ENCODE measurements around the gene SCN3A. TPM values are rescaled to one million over a fixed set of nuclear protein-coding genes. Genes with fewer than 3 reads are reported as not detected.

SCN3A gene
- total RNA-seq, 1 experiment from 2014 or later: 1.5 TPM

- DNase-seq (ENCODE audit: low read depth): no peak
Observed at GRCh38 chr2:165192729-165193128, 11.1 kb downstream of the SCN3A start.

DNA sequence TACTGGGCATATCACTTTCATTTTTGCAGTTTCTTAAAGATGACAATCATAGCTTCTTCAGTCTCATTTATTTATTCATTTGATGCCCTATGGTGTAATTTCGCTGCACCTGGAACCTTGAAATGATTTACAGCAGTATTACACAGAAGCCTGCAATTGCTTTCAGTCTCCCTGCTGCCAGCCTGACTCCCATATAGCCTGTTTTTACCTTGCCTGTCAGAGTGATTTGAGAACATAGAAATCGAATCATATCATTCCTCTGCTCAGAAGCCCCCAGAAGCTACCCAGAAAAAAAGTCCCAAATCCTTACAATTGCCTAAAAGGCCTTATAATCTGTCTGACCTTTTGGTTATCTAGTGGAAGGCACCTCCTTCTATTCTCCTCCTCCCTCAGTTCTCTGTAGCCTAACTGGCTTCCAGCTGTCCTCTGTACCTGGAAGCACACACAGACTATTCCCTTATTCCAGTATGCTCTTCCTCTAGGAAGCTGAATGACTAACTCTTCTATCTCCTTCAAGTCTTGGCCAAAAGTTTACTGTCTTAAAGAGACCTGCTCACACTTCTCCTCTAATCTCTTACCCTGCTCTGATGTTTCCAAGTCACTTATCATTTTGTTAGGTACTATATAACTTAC, 12.6 kb downstream of the SCN3A start:
- peak; percentile 2 for DNase-seq (ENCODE audit: low read depth)

- no peak for DNase-seq (ENCODE audit: low read depth)
Observed at GRCh38 chr2:165185633-165186032, 18.2 kb downstream of the SCN3A start.

DNA sequence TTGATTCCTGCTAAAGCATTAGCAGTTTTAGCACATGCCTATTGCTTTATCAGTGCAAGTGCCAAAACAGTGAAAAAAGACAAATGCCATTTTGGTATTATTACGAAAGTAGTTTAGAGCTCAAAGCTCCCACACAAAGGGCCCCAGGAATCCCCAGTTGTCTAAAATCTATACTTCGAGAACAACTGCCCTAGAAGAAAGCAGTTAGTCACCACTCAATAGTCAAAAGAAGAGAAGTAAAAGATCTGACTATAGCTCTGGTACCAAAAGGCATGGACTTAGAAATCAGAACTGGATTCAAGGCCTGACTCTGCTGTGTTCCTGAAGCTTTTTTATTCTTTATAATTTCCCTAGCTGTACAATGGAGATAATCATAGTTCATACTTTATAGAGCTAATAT, 21.8 kb downstream of the SCN3A start:
- no peak for DNase-seq (ENCODE audit: low read depth)

- peak; percentile 5 for DNase-seq (ENCODE audit: low read depth)
Observed at GRCh38 chr2:165176780-165177179, 27.1 kb downstream of the SCN3A start.

DNA sequence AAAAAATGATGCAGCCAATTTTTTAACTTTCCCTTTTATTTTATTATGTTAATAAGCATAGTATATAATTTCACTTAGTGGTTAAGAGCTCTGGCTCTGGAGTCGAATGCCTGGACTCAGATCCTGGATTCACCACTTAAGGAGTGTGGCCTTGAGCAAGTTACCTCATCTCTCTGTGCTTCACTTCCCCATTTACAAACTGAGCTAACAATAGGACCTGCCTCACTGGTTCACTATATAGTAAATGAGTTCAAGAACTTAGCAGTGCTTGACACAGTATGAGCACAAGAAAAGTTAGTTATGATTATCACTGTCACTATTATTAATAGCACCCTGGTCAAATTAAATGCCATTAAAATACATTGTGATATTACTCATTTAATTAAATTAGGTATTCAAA, 30.6 kb downstream of the SCN3A start:
- DNase-seq (ENCODE audit: low read depth): no peak

- no peak for DNase-seq (ENCODE audit: low read depth)
Observed at GRCh38 chr2:165164201-165164600, 39.6 kb downstream of the SCN3A start.

DNA sequence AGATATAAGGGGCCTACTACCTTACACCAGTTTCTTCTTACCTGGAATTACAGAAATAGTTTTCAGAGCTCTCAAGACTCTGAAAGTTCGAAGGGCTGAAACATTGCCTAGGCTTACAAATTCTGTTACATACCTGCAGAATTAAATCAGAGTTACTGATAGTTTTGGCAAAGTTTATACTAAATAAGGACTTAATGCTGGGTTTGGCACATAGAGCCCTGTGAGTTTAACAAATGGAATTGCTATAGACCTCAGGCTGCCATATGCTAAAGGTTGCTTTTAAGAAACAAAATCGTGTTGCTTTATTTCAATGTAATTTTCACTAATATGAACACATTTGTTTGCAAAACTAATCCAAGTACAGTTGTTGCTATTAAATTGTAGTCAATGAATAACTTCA, 40.1 kb downstream of the SCN3A start:
- DNase-seq (ENCODE audit: low read depth): no peak

- DNase-seq (ENCODE audit: low read depth): no peak
Observed at GRCh38 chr2:165162466-165162865, 41.4 kb downstream of the SCN3A start.

- DNase-seq (ENCODE audit: low read depth): peak; percentile 9
Observed at GRCh38 chr2:165161510-165161909, 42.3 kb downstream of the SCN3A start.

DNA sequence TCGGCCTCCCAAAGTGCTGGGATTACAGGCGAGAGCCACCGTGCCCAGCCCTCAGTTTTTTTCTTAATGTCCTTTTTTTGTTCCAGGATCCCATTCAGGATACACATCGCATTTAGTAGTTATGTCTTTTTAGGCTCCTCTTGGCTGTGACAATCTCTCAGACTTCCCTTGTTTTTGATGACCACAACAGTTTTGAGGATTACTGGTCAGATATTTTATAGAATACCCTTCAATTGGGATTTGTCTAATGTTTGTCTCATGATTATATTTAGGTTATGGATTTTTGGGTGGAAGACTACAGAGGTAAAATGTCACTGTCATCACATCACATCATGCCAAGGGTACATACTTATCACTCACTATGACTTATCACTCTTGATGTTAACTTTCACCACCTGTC, 46.7 kb downstream of the SCN3A start:
- DNase-seq (ENCODE audit: low read depth): no peak

GRCh38 chr2:165155152-165155551, 48.7 kb downstream of the SCN3A start:
- DNase-seq (ENCODE audit: low read depth): no peak

DNA sequence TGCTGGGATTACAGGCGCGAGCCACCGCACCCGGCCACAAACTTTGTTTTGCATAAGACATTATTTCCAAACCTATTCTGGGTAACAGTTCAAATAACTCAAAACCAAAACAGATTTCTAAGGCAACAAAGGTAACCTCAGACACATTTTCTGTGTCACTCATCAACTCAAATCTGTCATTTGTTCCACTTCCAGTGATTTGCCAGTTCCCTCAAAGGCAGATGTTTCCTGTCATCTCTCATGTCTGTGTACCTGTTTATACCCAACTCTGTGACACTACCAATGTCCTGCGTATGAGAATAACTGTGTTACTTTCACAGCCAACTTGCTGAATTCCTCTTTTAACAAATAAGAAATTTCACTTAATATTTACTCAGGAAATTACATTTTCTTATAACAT, 54.4 kb downstream of the SCN3A start:
- no peak for DNase-seq (ENCODE audit: low read depth)

DNA sequence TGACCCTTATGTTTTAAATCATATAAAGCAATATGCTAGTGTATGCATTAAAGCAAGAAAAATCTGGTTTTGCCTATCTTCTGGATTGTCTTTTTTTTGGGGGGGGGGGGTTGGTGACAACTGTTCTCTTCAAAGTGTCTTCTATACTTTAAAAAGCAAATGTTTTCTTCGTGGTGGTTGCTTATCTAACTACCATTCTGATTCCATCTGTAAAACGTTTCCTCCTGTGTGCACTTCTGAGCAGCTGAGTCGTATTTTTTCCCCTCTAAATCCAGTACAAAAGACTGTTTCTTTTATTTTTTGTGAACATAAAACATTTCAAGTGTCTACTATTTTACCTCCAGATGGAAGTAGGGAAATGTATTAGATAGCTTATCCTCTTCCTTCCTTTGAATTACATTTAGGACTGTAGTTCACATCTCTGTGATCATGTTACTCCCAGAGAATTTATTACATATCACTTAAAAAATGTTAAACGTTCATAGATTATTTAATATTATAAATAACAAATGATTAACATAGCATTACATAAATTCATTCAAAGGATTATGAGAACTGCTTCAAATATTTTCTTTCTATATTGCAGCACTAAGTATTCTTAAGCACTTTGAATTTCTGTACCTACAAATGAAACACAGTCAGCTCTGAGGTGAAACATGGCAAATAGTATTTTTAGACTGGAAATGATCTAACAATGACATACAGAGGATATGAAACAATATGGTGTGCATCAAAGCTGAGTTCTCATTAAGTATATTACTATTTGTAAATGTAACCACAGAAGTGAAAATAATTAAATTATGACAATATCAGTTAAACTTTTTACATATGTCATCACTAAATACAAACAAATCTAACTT, 56.4 kb downstream of the SCN3A start:
- DNase-seq (ENCODE audit: low read depth): no peak

DNA sequence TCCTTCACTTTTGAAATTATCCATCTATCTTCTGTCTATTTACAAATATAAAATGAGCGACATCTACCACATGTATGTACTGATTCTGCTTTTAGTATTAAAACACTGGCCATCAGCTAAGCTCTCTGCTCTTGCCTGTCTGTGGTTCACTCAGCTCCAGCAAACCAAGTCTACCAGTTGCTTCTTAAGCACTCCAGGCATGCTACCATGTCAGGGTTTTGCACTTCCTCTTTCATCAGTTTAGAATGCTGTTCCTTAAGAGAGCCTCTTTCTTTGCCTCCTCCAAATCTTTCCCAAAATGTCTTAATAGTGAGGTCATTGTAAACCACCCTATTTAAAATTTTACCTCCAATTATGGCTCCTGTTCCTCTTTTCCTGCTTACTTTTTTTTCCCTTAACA, 59.5 kb downstream of the SCN3A start:
- DNase-seq (ENCODE audit: low read depth): no peak

DNA sequence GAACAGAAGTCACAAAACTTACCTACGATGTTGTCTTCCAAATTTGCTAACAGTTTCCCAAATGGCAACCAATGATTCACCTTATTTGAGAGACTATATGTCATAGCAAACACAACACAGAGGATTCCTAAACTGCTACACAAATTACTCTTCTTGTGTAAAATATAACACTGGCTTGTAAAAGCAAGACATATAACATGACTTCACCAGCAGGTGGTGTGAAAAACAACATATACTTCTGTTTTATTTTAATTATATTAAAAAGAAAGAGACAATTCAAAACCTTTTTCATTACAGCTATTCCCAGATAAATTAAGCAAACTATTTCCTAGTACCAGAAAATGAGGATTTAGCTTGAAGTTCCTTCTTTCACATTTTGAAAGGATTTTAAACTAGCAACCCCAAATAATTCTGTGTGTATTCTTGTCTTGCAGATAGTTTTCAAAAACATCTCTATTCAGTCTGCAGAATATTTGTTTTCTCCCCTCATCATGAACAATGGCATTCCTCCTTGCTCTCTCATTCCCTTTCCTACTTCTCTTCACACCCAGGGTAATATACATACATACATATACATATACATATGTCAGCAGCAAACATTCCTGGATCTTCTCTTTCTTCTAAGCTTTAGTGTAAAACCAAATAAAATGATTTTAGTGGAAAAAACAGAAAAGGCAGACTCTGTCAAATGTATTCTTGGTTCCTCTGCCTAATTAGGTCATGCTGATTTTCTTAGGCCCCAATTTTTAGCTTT, 62.1 kb downstream of the SCN3A start:
- DNase-seq (ENCODE audit: low read depth): no peak

DNA sequence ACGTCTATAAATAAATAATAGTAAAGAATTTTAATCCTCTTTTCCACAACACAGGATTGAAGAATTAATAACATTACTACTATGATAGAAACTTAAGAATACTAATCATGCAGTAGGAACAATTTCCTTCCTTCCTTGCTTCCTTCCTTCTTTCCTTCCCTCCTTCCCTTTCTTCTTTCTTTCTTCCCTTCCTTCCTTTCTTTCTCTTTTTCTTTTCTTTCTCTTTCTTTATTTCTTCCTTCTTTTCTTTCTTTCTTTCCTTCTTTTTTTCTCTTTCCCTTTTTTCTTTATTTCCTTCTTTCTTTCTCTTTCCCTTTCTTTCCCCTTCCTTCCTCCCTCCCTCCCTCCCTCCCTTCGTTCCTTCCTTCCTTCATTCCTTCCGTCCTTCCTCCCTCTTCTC, 77.6 kb downstream of the SCN3A start:
- no peak for DNase-seq (ENCODE audit: low read depth)

DNA sequence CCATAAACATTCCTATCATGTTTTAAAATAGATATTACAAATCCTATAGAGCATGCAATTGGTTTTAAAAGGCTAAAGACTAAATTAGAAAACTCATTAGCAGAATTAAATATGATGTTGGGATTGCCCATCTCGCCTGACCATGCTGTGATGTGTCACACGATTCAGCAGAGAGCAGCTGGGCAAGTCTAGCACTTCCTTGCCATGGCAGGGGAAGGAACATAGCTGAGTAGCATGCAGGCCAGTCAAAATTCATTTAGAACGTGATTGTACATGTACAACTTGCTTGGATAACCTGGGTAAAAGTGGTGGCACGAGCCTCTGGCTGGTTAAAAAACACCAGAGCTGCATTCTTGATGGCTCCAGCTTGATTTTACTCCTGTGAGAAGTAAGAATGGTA, 81.3 kb downstream of the SCN3A start:
- no peak for DNase-seq (ENCODE audit: low read depth)

DNA sequence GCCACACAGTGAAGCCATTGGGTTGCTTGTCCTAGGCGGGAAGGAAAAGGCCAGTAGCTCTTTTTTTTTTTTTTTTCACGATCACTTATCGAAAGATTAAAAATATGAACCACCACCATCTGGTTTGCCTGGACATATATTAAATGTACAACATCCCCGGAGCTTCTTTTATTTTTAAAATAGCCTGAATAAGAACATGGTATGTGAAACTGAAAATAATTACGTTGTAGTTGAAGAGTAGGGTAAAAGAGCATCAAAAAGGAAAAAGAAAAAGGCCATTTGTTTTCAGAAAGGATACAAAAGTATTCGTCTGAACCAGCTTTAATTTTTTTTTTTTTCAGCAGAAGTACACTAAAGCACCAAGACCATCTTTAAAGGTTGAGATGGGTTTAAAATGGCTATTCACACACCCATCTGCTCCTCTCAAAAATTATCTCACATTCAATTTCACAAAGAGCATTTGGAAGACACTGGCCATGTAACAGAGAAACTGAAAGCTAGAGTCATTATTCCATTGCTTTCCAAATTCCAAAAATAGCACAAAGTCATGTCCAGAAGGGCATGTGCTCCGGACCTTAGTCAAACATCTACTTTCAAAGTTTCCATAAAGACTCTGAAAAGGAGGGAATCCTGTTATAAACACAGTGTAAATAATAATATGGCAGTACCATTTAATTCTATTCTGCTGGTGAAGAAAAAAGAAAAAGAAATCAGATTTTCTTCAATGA, 82.9 kb downstream of the SCN3A start:
- DNase-seq (ENCODE audit: low read depth): no peak

DNA sequence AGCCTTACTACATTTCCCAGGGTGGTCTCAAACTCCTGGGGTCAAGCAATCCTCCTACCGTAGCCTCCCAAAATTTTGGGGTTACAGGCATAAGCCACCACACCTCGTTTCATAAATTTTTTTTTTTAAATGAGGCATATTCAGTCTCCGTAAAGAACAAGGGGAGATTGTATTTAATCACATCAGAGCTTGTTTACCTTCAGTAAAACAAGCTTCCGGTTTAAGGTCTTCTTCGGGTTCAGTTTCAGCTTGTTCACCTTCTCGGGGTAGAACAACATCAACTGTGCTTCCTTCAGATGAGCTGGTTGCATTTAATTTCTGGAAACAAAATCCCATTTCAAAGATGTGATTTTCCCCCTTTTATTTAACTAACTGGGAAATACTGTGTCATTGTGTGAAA, 88.6 kb downstream of the SCN3A start:
- no peak for DNase-seq (ENCODE audit: low read depth)

- DNase-seq (ENCODE audit: low read depth): peak; percentile 88
Observed at GRCh38 chr2:165114346-165114939, 89.4 kb downstream of the SCN3A start.
